Liver (tissue), 9 donors: ENCODE data around the gene PELO. TPM values are rescaled to one million over a fixed set of nuclear protein-coding genes. Genes with fewer than 3 reads are reported as not detected.

ENCODE experiments used
- DNase-seq: peaks from one replicate; pipeline ENCODE4 v3.0.0-alpha.2; 2017; ENCODE audit warnings: low spot score
- H3K27ac ChIP-seq, 2 donors: one replicate each; pipeline ENCODE4 v1.7.0; 2013; ENCODE audit warnings: inconsistent platforms in 2 of 2, low read length in 2 of 2, control low read depth in 1 of 2, low read depth in 1 of 2, mild to moderate bottlenecking in 1 of 2
- H3K27me3 ChIP-seq, 4 donors: one replicate each; pipeline versions ENCODE4 v1.6.1 to v1.7.0; 2013; ENCODE audit warnings: low read length in 3 of 4, inconsistent platforms in 1 of 4, mild to moderate bottlenecking in 1 of 4, moderate library complexity in 1 of 4; ENCODE audit not compliant: control insufficient read depth in 4 of 4, insufficient read depth in 4 of 4
- H3K36me3 ChIP-seq, 4 donors: one replicate each; pipeline versions ENCODE4 v1.6.1 to v1.7.0; 2013; ENCODE audit warnings: low read length in 3 of 4, mild to moderate bottlenecking in 3 of 4, low read depth in 1 of 4, moderate library complexity in 1 of 4; ENCODE audit not compliant: control insufficient read depth in 4 of 4, insufficient read depth in 3 of 4
- H3K4me1 ChIP-seq, 4 donors: one replicate each; pipeline versions ENCODE4 v1.6.1 to v1.7.0; 2013; ENCODE audit warnings: low read length in 3 of 4, mild to moderate bottlenecking in 3 of 4, moderate library complexity in 1 of 4; ENCODE audit not compliant: control insufficient read depth in 4 of 4, insufficient read depth in 4 of 4
- H3K4me3 ChIP-seq, 3 donors: one replicate each; pipeline versions ENCODE4 v1.6.1 to v1.7.0; 2013; ENCODE audit warnings: low read length in 3 of 3, control low read depth in 1 of 3, low read depth in 1 of 3, mild to moderate bottlenecking in 1 of 3
- H3K9ac ChIP-seq, 2 donors: one replicate each; pipeline ENCODE4 v1.7.0; 2013; ENCODE audit warnings: low read length in 2 of 2, mild to moderate bottlenecking in 2 of 2, moderate library complexity in 2 of 2, control low read depth in 1 of 2, low read depth in 1 of 2
- H3K9me3 ChIP-seq, 4 donors: one replicate each; pipeline versions ENCODE4 v1.6.1 to v1.7.0; 2013; ENCODE audit warnings: low read length in 3 of 4; ENCODE audit not compliant: control insufficient read depth in 4 of 4
- ATF3 ChIP-seq: IDR thresholded peaks from 2 replicates; pipeline ENCODE4 v1.6.1; 2016; ENCODE audit warnings: antibody characterized with exemption
- CTCF ChIP-seq: fragments of 150-350 bp; IDR thresholded peaks from 2 replicates; pipeline ENCODE4 v1.5.1; 2017; ENCODE audit warnings: improper control_type of control experiment, low read depth, low read length; ENCODE audit not compliant: missing input control
- EGR1 ChIP-seq, 2 donors: IDR thresholded peaks; 2 replicates each; pipeline ENCODE4 v1.6.1; 2016 to 2018; ENCODE audit warnings: antibody characterized with exemption in 2 of 2, low read depth in 2 of 2
- FOXA1 ChIP-seq: IDR thresholded peaks from 2 replicates; pipeline ENCODE4 v1.6.1; 2016; ENCODE audit warnings: antibody characterized with exemption
- FOXA2 ChIP-seq: IDR thresholded peaks from 2 replicates; pipeline ENCODE4 v1.6.1; 2016; ENCODE audit warnings: antibody characterized with exemption
- GABPA ChIP-seq, 2 donors: IDR thresholded peaks in 1 of 2; conservative IDR thresholded peaks in 1 of 2; 2 replicates each; pipeline ENCODE4 v1.6.1; 2016; ENCODE audit warnings: antibody characterized with exemption in 2 of 2, mild to moderate bottlenecking in 1 of 2, moderate library complexity in 1 of 2
- HNF4A ChIP-seq, 2 donors: conservative IDR thresholded peaks; 2 replicates each; pipeline ENCODE4 v1.6.1; 2016; ENCODE audit warnings: antibody characterized with exemption in 2 of 2, mild to moderate bottlenecking in 2 of 2
- HNF4G ChIP-seq: IDR thresholded peaks from 2 replicates; pipeline ENCODE4 v1.6.1; 2016; ENCODE audit warnings: antibody characterized with exemption
- JUND ChIP-seq, 2 donors: IDR thresholded peaks; 2 replicates each; pipeline ENCODE4 v1.6.1; 2016; ENCODE audit warnings: antibody characterized with exemption in 2 of 2
- MAX ChIP-seq: IDR thresholded peaks from 2 replicates; pipeline ENCODE4 v1.6.1; 2016; ENCODE audit warnings: antibody characterized with exemption
- NR2F2 ChIP-seq: IDR thresholded peaks from 2 replicates; pipeline ENCODE4 v1.6.1; 2016; ENCODE audit warnings: antibody characterized with exemption
- REST ChIP-seq: IDR thresholded peaks from 2 replicates; pipeline ENCODE4 v1.6.1; 2016; ENCODE audit warnings: antibody characterized with exemption, mild to moderate bottlenecking
- RXRA ChIP-seq, 2 donors: IDR thresholded peaks; 2 replicates each; pipeline ENCODE4 v1.6.1; 2017 to 2018; ENCODE audit warnings: antibody characterized with exemption in 2 of 2, mild to moderate bottlenecking in 1 of 2
- SP1 ChIP-seq: IDR thresholded peaks from 2 replicates; pipeline ENCODE4 v1.6.1; 2018; ENCODE audit warnings: antibody characterized with exemption, mild to moderate bottlenecking
- YY1 ChIP-seq: IDR thresholded peaks from 2 replicates; pipeline ENCODE4 v1.6.1; 2016; ENCODE audit warnings: antibody characterized with exemption, mild to moderate bottlenecking
- WGBS: extraction: QIAGEN DNeasy Blood & Tissue Kit; methylation state at CpG from one replicate; pipeline ENCODE4 v1.1.7; 2013; 5-methylcytosine and 5-hydroxymethylcytosine counted together
- polyA plus RNA-seq, 2 donors: library from polyadenylated mRNA; stranded (reverse) in 1 of 2; unstranded in 1 of 2; fragments of 200-250 nt in 1 of 2; fragments of >200 nt in 1 of 2; fragmentation: Nextera tagmentation in 1 of 2; extraction: Ambion mirVana in 1 of 2; gene quantifications; one replicate each; pipeline versions ENCODE4 v1.2.1 to v1.2.3, GENCODE V29; 2013 to 2015
- total RNA-seq, 2 donors: library from RNA; depleted of rRNA; stranded (reverse); fragments of >200 nt; gene quantifications; one replicate each; pipeline ENCODE4 v1.2.3, GENCODE V29; 2014
- donor health status: healthy.
- donor health status: healthy.
- donor health status: healthy.
- donor health status: healthy.
- donor health status: healthy.

The PELO gene
- total and polyA plus RNA-seq, 4 donors: 10.1 to 24.6 (median 16.5) TPM

- no peak overlapping the region for H3K4me3 ChIP-seq
- no peak for DNase-seq
- H3K9me3 ChIP-seq: no peaks in the 10 kb centered on the region
- no peak overlapping the region for H3K9ac ChIP-seq
- no peak for TF ChIP-seq HNF4G
- no peak for TF ChIP-seq EGR1 (IDR thresholded peaks at IDR 0.05; ENCODE audit: low read depth in 2 of 2)
- TF ChIP-seq REST: no peak
- no peak for TF ChIP-seq YY1
- TF ChIP-seq FOXA2: no peak
- no peaks in the 10 kb centered on the region for H3K27me3 ChIP-seq
- H3K27ac ChIP-seq: no peak overlapping the region
- H3K4me1 ChIP-seq: peaks cover 8 to 68% (median 44%) of the 10 kb centered on the region in 4 donors
- H3K36me3 ChIP-seq: peaks cover 0 to 5% (median 0%) of the 10 kb centered on the region in 4 donors
Observed at GRCh38 chr5:52796031-52796430, 8.3 kb downstream of the PELO start.

- H3K27ac ChIP-seq: no peak overlapping the region
- WGBS: 68% methylated on average over 2 of the region's 2 CpGs
- no peak overlapping the region for H3K9ac ChIP-seq
- TF ChIP-seq CTCF (no peak), ATF3 (no peak), GABPA (IDR thresholded peaks at IDR 0.05 in 1 of 2, conservative IDR thresholded peaks at IDR 0.05 in 1 of 2) (no peak), MAX (no peak), FOXA1 (no peak), NR2F2 (no peak), SP1 (no peak), JUND (IDR thresholded peaks at IDR 0.05) (no peak), HNF4A (conservative IDR thresholded peaks at IDR 0.05) (no peak), HNF4G (no peak), RXRA (IDR thresholded peaks at IDR 0.05) (no peak)
- H3K4me3 ChIP-seq: no peak overlapping the region
- H3K36me3 ChIP-seq: peaks cover 0 to 2% (median 0%) of the 10 kb centered on the region in 4 donors
- H3K27me3 ChIP-seq: no peaks in the 10 kb centered on the region
- DNase-seq: no peak
- H3K9me3 ChIP-seq: no peaks in the 10 kb centered on the region
- H3K4me1 ChIP-seq: peaks cover 8 to 66% (median 46%) of the 10 kb centered on the region in 4 donors
Observed at GRCh38 chr5:52796516-52797103, 8.9 kb downstream of the PELO start.
